ENCODE data around the gene PRSS22. TPM values are rescaled to one million over a fixed set of nuclear protein-coding genes. Genes with fewer than 3 reads are reported as not detected.

The PRSS22 gene
- total RNA-seq, 2 experiments from 2014 or later: not detected

DNA sequence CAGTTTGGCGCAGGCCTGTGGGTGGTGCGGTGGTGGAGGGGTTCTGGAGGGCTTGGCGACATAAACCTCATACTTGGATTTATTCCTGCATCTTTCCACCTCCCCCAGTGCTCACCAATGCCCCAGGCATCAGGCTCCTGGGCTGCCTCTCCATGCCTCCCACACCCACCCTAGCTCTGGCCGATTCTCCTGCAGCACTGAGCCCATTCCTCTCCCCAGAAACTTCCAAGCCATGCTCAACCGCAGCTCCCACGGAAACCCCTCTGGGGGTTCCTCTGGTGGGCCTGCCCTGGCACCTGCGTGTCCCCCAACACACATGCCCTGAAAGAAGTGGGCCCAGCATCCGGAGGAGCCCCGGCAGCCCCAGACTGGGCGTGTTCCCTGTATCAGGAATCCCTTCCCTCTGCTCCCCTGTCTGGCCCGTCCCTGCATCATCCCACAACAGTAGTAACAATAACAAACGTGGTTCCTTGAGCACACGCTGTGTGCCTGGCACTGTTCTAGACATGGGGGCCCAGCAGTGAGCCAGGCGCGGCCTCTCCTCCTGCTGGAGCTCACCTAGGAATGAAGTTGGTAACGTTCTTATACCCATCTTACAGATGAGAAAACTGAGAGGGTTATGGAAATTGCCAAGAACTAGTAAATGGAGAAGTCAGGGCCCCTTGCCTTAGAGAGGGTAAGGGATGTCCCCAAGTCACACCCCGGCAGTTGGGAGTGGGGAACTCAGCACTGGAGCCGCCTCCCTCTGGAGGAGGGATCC, 38.6 kb downstream of the PRSS22 start:
- Mint-ChIP-seq H3K4me3 (no peak overlapping the region), H3K9me3 (no peaks in the 10 kb centered on the region), H3K4me1 (no peaks in the 10 kb centered on the region), H3K36me3 (ENCODE audit: low read depth) (no peaks in the 10 kb centered on the region), H3K27me3 (peaks cover 4% of the 10 kb centered on the region), H3K27ac (no peak overlapping the region)
- POLR2A ChIA-PET: no interaction called here
- no peak for DNase-seq
- CTCF ChIA-PET: no interaction called here

- Mint-ChIP-seq H3K36me3 (ENCODE audit: low read depth) (no peaks in the 10 kb centered on the region), H3K27ac (no peak overlapping the region), H3K4me1 (no peaks in the 10 kb centered on the region), H3K4me3 (no peak overlapping the region), H3K9me3 (no peaks in the 10 kb centered on the region), H3K27me3 (peaks cover 4% of the 10 kb centered on the region)
- CTCF ChIA-PET: no interaction called here
- DNase-seq: no peak
- POLR2A ChIA-PET: no interaction called here
These were observed 39.6 kb downstream of the PRSS22 start for GRCh38 chr16:2818272-2818876.

- ChIA-PET POLR2A (no interaction called here), CTCF (no interaction called here)
- H3K27ac Mint-ChIP-seq: no peak overlapping the region
- H3K9me3 Mint-ChIP-seq: no peaks in the 10 kb centered on the region
- H3K27me3 Mint-ChIP-seq: peaks cover 4% of the 10 kb centered on the region
- no peak overlapping the region for H3K4me3 Mint-ChIP-seq
- H3K36me3 Mint-ChIP-seq (ENCODE audit: low read depth): no peaks in the 10 kb centered on the region
- no peak for DNase-seq
- H3K4me1 Mint-ChIP-seq: no peaks in the 10 kb centered on the region
These were observed 40.4 kb downstream of the PRSS22 start for GRCh38 chr16:2817340-2818271.

DNA sequence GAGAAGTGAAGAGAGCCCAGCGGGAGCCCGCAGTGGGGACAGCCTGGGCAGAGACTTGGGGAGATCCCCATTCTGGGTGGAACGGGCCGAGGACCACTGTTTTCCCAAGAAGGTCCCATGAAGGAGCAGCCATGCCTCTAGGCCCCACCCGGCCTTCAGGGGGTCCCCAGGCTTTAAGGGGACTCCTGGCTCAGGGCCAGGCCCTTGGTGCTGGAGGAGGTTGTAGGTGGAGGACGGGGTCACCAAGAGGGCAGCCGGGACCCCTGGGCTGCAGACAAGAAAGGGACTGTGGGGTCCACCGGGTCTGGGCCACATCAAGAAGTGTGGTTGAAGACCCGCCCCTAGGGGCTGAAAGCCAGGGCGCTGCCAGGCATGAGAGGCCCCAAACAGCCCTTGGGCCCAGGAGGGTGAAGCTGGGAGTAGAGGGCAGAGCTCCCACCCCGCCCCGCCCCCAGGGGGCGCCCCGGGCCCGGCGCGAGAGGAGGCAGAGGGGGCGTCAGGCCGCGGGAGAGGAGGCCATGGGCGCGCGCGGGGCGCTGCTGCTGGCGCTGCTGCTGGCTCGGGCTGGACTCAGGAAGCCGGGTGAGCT, 41.1 kb downstream of the PRSS22 start, which contains the start of gene PRSS21:
PRSS21 (plus strand) TSS at position 487 of the 589 bp plus-strand sequence; CDS start at position 519, 32 bp downstream.
- H3K27ac Mint-ChIP-seq: no peak within 1 kb of the TSS
- no peaks in the 10 kb centered on the region for H3K36me3 Mint-ChIP-seq (ENCODE audit: low read depth)
- no peaks in the 10 kb centered on the region for H3K9me3 Mint-ChIP-seq
- no peak within 1 kb of the TSS for H3K4me3 Mint-ChIP-seq
- POLR2A ChIA-PET: no interaction called here
- CTCF ChIA-PET: no interaction called here
- no peaks in the 10 kb centered on the region for H3K4me1 Mint-ChIP-seq
- H3K27me3 Mint-ChIP-seq: peaks cover under 1% of the 10 kb centered on the region
- no peak for DNase-seq

GRCh38 chr16:2815299-2815771, 42.6 kb downstream of the PRSS22 start:
- ChIA-PET CTCF (no interaction called here), POLR2A (no interaction called here)
- no peaks in the 10 kb centered on the region for H3K36me3 Mint-ChIP-seq (ENCODE audit: low read depth)
- no peak for DNase-seq
- no peaks in the 10 kb centered on the region for H3K9me3 Mint-ChIP-seq
- H3K4me1 Mint-ChIP-seq: no peaks in the 10 kb centered on the region
- H3K27ac Mint-ChIP-seq: no peak overlapping the region
- no peaks in the 10 kb centered on the region for H3K27me3 Mint-ChIP-seq
- no peak overlapping the region for H3K4me3 Mint-ChIP-seq

DNA sequence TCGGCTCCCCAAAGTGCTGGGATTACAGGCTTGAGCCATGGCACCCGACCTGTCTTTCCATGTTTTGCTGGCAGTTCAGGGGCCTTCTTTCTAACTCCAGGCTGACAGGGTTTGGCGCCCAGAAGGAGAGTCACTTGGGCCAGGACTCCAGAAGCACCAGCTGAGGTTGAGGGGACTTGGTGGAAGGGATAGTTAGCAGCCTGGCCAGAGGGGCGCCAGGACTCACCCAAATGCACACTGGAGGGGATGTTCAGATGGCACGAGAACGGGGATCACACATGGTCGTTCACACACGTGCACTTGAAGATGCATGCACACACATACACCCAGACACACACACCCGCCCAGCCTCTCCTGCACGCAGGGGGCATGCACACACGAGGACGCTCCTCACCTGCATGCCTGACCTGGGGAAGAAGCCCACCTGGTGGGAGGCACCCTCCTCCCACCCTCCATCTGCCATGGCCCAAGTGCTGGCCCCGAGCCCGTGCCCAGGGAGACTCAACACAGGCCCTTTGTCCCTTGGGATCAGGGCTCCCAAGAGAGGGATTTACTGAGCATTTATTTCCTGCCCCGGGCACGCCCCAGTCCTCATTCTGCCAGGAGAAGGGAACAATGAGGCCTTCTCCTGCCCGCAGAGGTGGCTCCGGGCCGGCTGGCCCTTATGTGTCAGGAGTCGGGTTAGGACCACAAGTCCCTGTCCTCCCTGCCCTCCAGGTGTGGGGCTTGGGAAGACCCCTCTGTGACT, 43.2 kb downstream of the PRSS22 start:
- H3K4me3 Mint-ChIP-seq: no peak overlapping the region
- no peak overlapping the region for H3K27ac Mint-ChIP-seq
- H3K9me3 Mint-ChIP-seq: no peaks in the 10 kb centered on the region
- no peaks in the 10 kb centered on the region for H3K36me3 Mint-ChIP-seq (ENCODE audit: low read depth)
- CTCF ChIA-PET: no interaction called here
- POLR2A ChIA-PET: no interaction called here
- H3K27me3 Mint-ChIP-seq: peaks cover 2% of the 10 kb centered on the region
- DNase-seq: no peak
- no peaks in the 10 kb centered on the region for H3K4me1 Mint-ChIP-seq

- no peak overlapping the region for H3K4me3 Mint-ChIP-seq
- no peak overlapping the region for H3K27ac Mint-ChIP-seq
- no peak for DNase-seq
- H3K9me3 Mint-ChIP-seq: no peaks in the 10 kb centered on the region
- POLR2A ChIA-PET: no interaction called here
- CTCF ChIA-PET: no interaction called here
- no peaks in the 10 kb centered on the region for H3K4me1 Mint-ChIP-seq
- peaks cover 10% of the 10 kb centered on the region for H3K27me3 Mint-ChIP-seq
- no peaks in the 10 kb centered on the region for H3K36me3 Mint-ChIP-seq (ENCODE audit: low read depth)
These were observed 44.2 kb downstream of the PRSS22 start for GRCh38 chr16:2813771-2814221.

- Mint-ChIP-seq H3K9me3 (no peaks in the 10 kb centered on the region), H3K4me3 (no peak overlapping the region), H3K27me3 (peaks cover 11% of the 10 kb centered on the region), H3K4me1 (no peaks in the 10 kb centered on the region), H3K36me3 (ENCODE audit: low read depth) (no peaks in the 10 kb centered on the region), H3K27ac (no peak overlapping the region)
- POLR2A ChIA-PET: no interaction called here
- CTCF ChIA-PET: interaction anchor here (0.5 to 1.2 kb wide), 5 partner anchors 14 to 564 kb away, joined by 3 to 6 read pairs (median 4); partner anchors contain the start of gene PRSS41
- no peak for DNase-seq
These were observed 46.1 kb downstream of the PRSS22 start for GRCh38 chr16:2811703-2812471.

DNA sequence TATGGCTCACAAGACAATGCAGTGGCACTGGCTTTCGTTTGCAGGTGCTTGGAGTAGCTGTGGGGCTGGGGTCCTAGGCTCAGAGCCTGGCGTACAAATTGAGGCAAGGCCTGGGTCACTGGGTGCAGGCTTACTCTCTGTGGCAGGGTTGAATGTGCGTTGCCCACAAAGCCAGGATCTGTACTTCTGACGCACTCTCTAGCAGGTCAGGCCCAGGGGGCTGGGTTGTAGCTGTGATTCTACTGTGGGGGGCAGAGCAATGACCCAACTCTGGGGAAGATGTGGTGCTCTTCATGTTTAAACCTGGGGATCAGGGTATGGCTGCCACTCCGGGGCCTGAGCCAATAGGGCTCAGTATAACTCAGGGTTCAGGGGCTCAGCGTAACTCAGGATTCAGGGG, 47.3 kb downstream of the PRSS22 start:
- CTCF ChIA-PET: interaction anchor here (0.5 kb wide), 1 partner anchor 13 kb away, joined by 3 read pairs; no protein-coding TSS in a partner anchor
- no peak for DNase-seq
- H3K4me1 Mint-ChIP-seq: no peaks in the 10 kb centered on the region

GRCh38 chr16:2809149-2809760, 48.7 kb downstream of the PRSS22 start:
- Mint-ChIP-seq H3K27ac (no peak overlapping the region), H3K4me1 (no peaks in the 10 kb centered on the region), H3K27me3 (peaks cover 13% of the 10 kb centered on the region), H3K36me3 (ENCODE audit: low read depth) (no peaks in the 10 kb centered on the region), H3K4me3 (no peak overlapping the region), H3K9me3 (no peaks in the 10 kb centered on the region)
- ChIA-PET CTCF (interaction anchor here (0.7 kb wide), 1 partner anchor 161 kb away, joined by 3 read pairs; no protein-coding TSS in a partner anchor), POLR2A (no interaction called here)
- no peak for DNase-seq

More for the DNA sequence above, 47.3 kb downstream of the PRSS22 start:
- H3K36me3 Mint-ChIP-seq (ENCODE audit: low read depth): no peaks in the 10 kb centered on the region
- no peak overlapping the region for H3K27ac Mint-ChIP-seq
- no peaks in the 10 kb centered on the region for H3K9me3 Mint-ChIP-seq
- POLR2A ChIA-PET: no interaction called here
- no peak overlapping the region for H3K4me3 Mint-ChIP-seq
- H3K27me3 Mint-ChIP-seq: peaks cover 11% of the 10 kb centered on the region

DNA sequence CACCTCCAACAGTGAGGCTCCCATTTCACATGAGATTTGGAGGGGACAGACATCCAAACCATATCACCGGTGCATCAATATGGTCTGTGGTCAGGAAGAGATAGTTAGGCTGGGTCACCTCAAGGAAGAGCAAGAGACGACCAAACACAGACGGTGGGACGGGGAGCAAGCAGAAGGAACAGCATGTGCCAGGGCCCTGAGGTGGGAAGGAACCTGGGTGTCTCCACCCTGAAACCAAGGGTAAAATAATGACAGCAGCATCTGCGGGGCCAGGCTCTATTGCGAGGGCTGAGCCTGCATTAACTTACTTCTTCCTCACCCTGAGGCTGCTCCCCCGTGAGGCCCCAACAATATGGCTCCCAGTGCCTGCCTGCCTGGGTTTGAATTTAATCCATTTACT, 49.8 kb downstream of the PRSS22 start:
- H3K4me1 Mint-ChIP-seq: no peaks in the 10 kb centered on the region
- no peak overlapping the region for H3K4me3 Mint-ChIP-seq
- H3K36me3 Mint-ChIP-seq (ENCODE audit: low read depth): no peaks in the 10 kb centered on the region
- ChIA-PET POLR2A (no interaction called here), CTCF (no interaction called here)
- no peak overlapping the region for H3K27ac Mint-ChIP-seq
- no peak for DNase-seq
- no peaks in the 10 kb centered on the region for H3K9me3 Mint-ChIP-seq
- peaks cover 17% of the 10 kb centered on the region for H3K27me3 Mint-ChIP-seq

Measured in activated CD4-positive, alpha-beta T cell treated with anti-CD3 and anti-CD28 coated beads, Interleukin-2, amount 10 ng/mL, durations not matched to agents 7 days and 5 days (primary cell).